GM12878 (cell line): ENCODE results near the gene MAP2K7. TPM values are rescaled to one million over a fixed set of nuclear protein-coding genes. Genes with fewer than 3 reads are reported as not detected.

Source experiments
- ATF2 ChIP-seq: IDR thresholded peaks from 2 replicates; pipeline ENCODE4 v1.6.1; 2012; ENCODE audit warnings: low read length, inconsistent platforms
- ATF7 ChIP-seq: fragments of 450-650 bp; IDR thresholded peaks from 2 replicates; pipeline ENCODE4 v1.6.1; 2016; ENCODE audit warnings: low read depth, mild to moderate bottlenecking
- CHD2 ChIP-seq: IDR thresholded peaks from 2 replicates; pipeline ENCODE4 v1.6.1; 2011; ENCODE audit warnings: low read depth, low read length, improper control_type of control experiment, borderline replicate concordance
- CREM ChIP-seq: IDR thresholded peaks from 2 replicates; pipeline ENCODE4 v1.6.1; 2014; ENCODE audit warnings: antibody characterized with exemption, low read depth
- ELK1 ChIP-seq: IDR thresholded peaks from 2 replicates; pipeline ENCODE4 v1.6.1; 2012; ENCODE audit warnings: low read depth, low read length, improper control_type of control experiment
- IKZF1 ChIP-seq: fragments of 450-650 bp; conservative IDR thresholded peaks from 2 replicates; pipeline ENCODE4 v1.6.1; 2017; ENCODE audit warnings: antibody characterized with exemption, mild to moderate bottlenecking
- KDM1A ChIP-seq: fragments of 200-600 bp; sonication (generic); IDR thresholded peaks from 2 replicates; pipeline ENCODE4 v1.6.1; 2016; ENCODE audit warnings: borderline replicate concordance
- LARP7 ChIP-seq: fragments of 450-650 bp; IDR thresholded peaks from 2 replicates; pipeline ENCODE4 v1.6.1; 2017; ENCODE audit warnings: mild to moderate bottlenecking
- NKRF ChIP-seq: fragments of 450-650 bp; conservative IDR thresholded peaks from 2 replicates; pipeline ENCODE4 v1.6.1; 2017; ENCODE audit warnings: mild to moderate bottlenecking, moderate library complexity
- PBX3 ChIP-seq: IDR thresholded peaks from 2 replicates; pipeline ENCODE4 v1.6.1; 2011; ENCODE audit warnings: mild to moderate bottlenecking, low read depth, low read length, moderate library complexity; ENCODE audit not compliant: insufficient replicate concordance
- PKNOX1 ChIP-seq: fragments of 450-650 bp; IDR thresholded peaks from 2 replicates; pipeline ENCODE4 v1.6.1; 2016; ENCODE audit warnings: mild to moderate bottlenecking
- POLR2AphosphoS5 ChIP-seq: IDR thresholded peaks from 2 replicates; pipeline ENCODE4 v1.6.1; 2011; ENCODE audit warnings: mild to moderate bottlenecking, low read length, inconsistent platforms
- RFX5 ChIP-seq: IDR thresholded peaks from 2 replicates; pipeline ENCODE4 v1.6.1; 2011; ENCODE audit warnings: low read depth, low read length, improper control_type of control experiment
- SIN3A ChIP-seq: IDR thresholded peaks from 2 replicates; pipeline ENCODE4 v1.6.1; 2012; ENCODE audit warnings: low read depth, low read length, improper control_type of control experiment
- YBX1 ChIP-seq: fragments of 450-650 bp; IDR thresholded peaks from 2 replicates; pipeline ENCODE4 v1.6.1; 2016; ENCODE audit warnings: antibody characterized with exemption
- polyA plus RNA-seq, 11 experiments: library from polyadenylated mRNA; depleted of rRNA in 4 of 11; unstranded in 6 of 11; stranded (reverse) in 5 of 11; fragments of >200 nt; fragmentation: Nextera tagmentation in 4 of 11; fragmentation: Illumina TruSeq in 1 of 11; extraction: Ambion mirVana in 4 of 11; extraction: Trizol in 1 of 11; gene quantifications; 1 replicate in 1 of 11; 2 replicates in 10 of 11; pipeline versions ENCODE4 v1.2.1 to v1.2.3, GENCODE V29; 2011 to 2016; ENCODE audit warnings: inconsistent platforms in 2 of 11, missing spikeins in 2 of 11, low read depth in 1 of 11
- total RNA-seq, 4 experiments: library from RNA; depleted of rRNA in 3 of 4; stranded (reverse); fragments of >200 nt in 3 of 4; fragmentation: Illumina TruSeq in 1 of 4; extraction: Trizol in 1 of 4; gene quantifications; 2 replicates each; pipeline versions ENCODE4 v1.2.1 to v1.2.3, GENCODE V29; 2013 to 2021

MAP2K7 gene
- total and polyA plus RNA-seq, 10 of the 15 experiments (the other 5 are each of a cell fraction or from before 2014, with no cell fraction given) = 0.34 to 32.2 (median 6.7) TPM

- TF ChIP-seq PKNOX1 = peak; percentile 96
- TF ChIP-seq PBX3 = peak; percentile 76
- peak; percentile 78; the same call in 1 of the 2 replicates for TF ChIP-seq CHD2
- TF ChIP-seq KDM1A = no peak
- peak; percentile 76 for TF ChIP-seq LARP7
- peak; percentile 96 for TF ChIP-seq NKRF
- TF ChIP-seq YBX1 = no peak
- peak; percentile 70; the same call in 1 of the 2 replicates for TF ChIP-seq IKZF1
- peak; percentile 84 for TF ChIP-seq ATF7
- TF ChIP-seq SIN3A = peak; percentile 88
- TF ChIP-seq POLR2AphosphoS5 = peak; percentile 96
- 0 out of 2 replicates have a peak, but pooled peaks have one; percentile 11 for TF ChIP-seq ATF2
- TF ChIP-seq CREM = peak; percentile 98
- TF ChIP-seq ELK1 = no peak
- TF ChIP-seq RFX5 = peak; percentile 63; the same call in 1 of the 2 replicates
- TF ChIP-seq, all 136 proteins: peak for 58
Observed at GRCh38 chr19:7943444-7944176, 39.9 kb downstream of the MAP2K7 start, which contains the start of gene TIMM44 (continued).
